Measurements from ENCODE around the gene DLEC1.

- no peak for TF ChIP-seq POLR2AphosphoS5 (IDR thresholded peaks at IDR 0.05; ENCODE audit: low read depth)
- no peak for TF ChIP-seq CTCF (conservative IDR thresholded peaks at IDR 0.05; ENCODE audit: low read depth in 2 of 2)
- no peak for TF ChIP-seq NANOG (IDR thresholded peaks at IDR 0.05; ENCODE audit: borderline replicate concordance)
Measured at GRCh38 chr3:38006031-38006430, 33.0 kb upstream of the DLEC1 start.

Measured in GM23338 (cell line).